Panc1 (cell line): ENCODE data around the gene PPL. TPM values are rescaled to one million over a fixed set of nuclear protein-coding genes. Genes with fewer than 3 reads are reported as not detected.

Experiments
- ATAC-seq: fragments of 200-7000 bp; cut with Tn5 transposase; 2 replicates; pipeline ENCODE4 v1.9.1; 2020; ENCODE audit warnings: mild to moderate bottlenecking, moderate library complexity
- BruUV-seq: library from RNA; stranded (reverse); fragments of 400-500 nt; replicated peaks from 2 replicates; lab custom pipeline; 2021; lab: Mats Ljungman, UMichigan
- CTCF ChIA-PET: fragments of 300-600 bp; sonication (Branson Sonifier 250); formaldehyde crosslinking; loops from one replicate; lab custom pipeline; 2022; ENCODE audit warnings: antibody characterized with exemption; lab: Charles Lee
- POLR2A ChIA-PET: fragments of 300-600 bp; sonication (Branson Sonifier 250); formaldehyde crosslinking; loops from one replicate; lab custom pipeline; 2022; ENCODE audit warnings: antibody characterized with exemption; lab: Charles Lee
- DNase-seq: peaks from one replicate; pipeline ENCODE4 v3.0.0-alpha.2; 2010; ENCODE audit warnings: low read depth, low spot score
- H3K27ac ChIP-seq: 2 replicates; pipeline ENCODE4 v1.5.1; 2011; ENCODE audit warnings: mild to moderate bottlenecking, low read length, inconsistent platforms
- H3K27me3 ChIP-seq: fragments of 200-500 bp; sonication (Bioruptor generic); 2 replicates; pipeline ENCODE4 v1.6.0; 2014; ENCODE audit warnings: low read length, inconsistent platforms; ENCODE audit not compliant: control insufficient read depth, insufficient read depth
- H3K36me3 ChIP-seq: fragments of 200-500 bp; sonication (Bioruptor generic); 2 replicates; pipeline ENCODE4 v1.5.1; 2014; ENCODE audit warnings: inconsistent platforms, mild to moderate bottlenecking, low read length, moderate library complexity; ENCODE audit not compliant: control insufficient read depth, insufficient read depth
- H3K4me1 ChIP-seq: 2 replicates; pipeline ENCODE4 v1.5.1; 2011; ENCODE audit warnings: inconsistent platforms, mild to moderate bottlenecking, low read length, moderate library complexity; ENCODE audit not compliant: control insufficient read depth, insufficient read depth
- H3K4me3 ChIP-seq, 2 experiments: 2 replicates each; pipeline ENCODE4 v1.5.1; 2011 to 2012; ENCODE audit warnings: low read depth in 2 of 2, low read length in 2 of 2, mild to moderate bottlenecking in 2 of 2, inconsistent platforms in 1 of 2, moderate library complexity in 1 of 2
- H3K9me3 ChIP-seq: fragments of 200-500 bp; sonication (Bioruptor generic); 2 replicates; pipeline ENCODE4 v1.5.1; 2014; ENCODE audit warnings: low read depth, mild to moderate bottlenecking, inconsistent platforms, low read length, moderate library complexity; ENCODE audit not compliant: control insufficient read depth, insufficient read depth
- POLR2AphosphoS5 ChIP-seq: IDR thresholded peaks from 2 replicates; pipeline ENCODE4 v1.6.1; 2012; ENCODE audit warnings: mild to moderate bottlenecking, low read depth, low read length, moderate library complexity
- SIN3A ChIP-seq: IDR thresholded peaks from 2 replicates; pipeline ENCODE4 v1.6.1; 2012; ENCODE audit warnings: low read depth, mild to moderate bottlenecking, low read length, moderate library complexity, borderline replicate concordance; ENCODE audit not compliant: insufficient read depth
- TCF7L2 ChIP-seq: IDR thresholded peaks from 2 replicates; pipeline ENCODE4 v1.6.1; 2011; ENCODE audit warnings: mild to moderate bottlenecking, low read depth, low read length, inconsistent platforms
- in situ Hi-C: cut with HindIII; loops from 2 replicates; pipeline ENCODE4 v1.10.0; 2016; ENCODE audit warnings: low sequenced_read_pairs, low pct_unique_long_range_greater_than_20kb
- intact Hi-C: fragments of 100-400 bp; cut with micrococcal nuclease; formaldehyde crosslinking; loops from one replicate; pipeline ENCODE4 v1.10.0; 2022; ENCODE audit not compliant: unreplicated experiment
- total RNA-seq: library from RNA; stranded (reverse); gene quantifications from one replicate; pipeline ENCODE4 v1.2.1, GENCODE V29; 2021; ENCODE audit not compliant: unreplicated experiment
- TF ChIP-seq, protein P1 (sequence below): fragments of 450-650 bp; IDR thresholded peaks from 2 replicates; pipeline ENCODE4 v1.5.1; 2017; ENCODE audit warnings: mild to moderate bottlenecking
- TF ChIP-seq, protein P2 (sequence below), 2 experiments: IDR thresholded peaks; 2 replicates each; pipeline ENCODE4 v1.6.1; 2011 to 2012; ENCODE audit warnings: low read depth in 2 of 2, control low read depth in 1 of 2, low read length in 1 of 2, mild to moderate bottlenecking in 1 of 2, moderate library complexity in 1 of 2; ENCODE audit not compliant: insufficient read depth in 1 of 2

PPL gene
- total RNA-seq, 1 experiment from 2014 or later: 89.4 TPM

DNA sequence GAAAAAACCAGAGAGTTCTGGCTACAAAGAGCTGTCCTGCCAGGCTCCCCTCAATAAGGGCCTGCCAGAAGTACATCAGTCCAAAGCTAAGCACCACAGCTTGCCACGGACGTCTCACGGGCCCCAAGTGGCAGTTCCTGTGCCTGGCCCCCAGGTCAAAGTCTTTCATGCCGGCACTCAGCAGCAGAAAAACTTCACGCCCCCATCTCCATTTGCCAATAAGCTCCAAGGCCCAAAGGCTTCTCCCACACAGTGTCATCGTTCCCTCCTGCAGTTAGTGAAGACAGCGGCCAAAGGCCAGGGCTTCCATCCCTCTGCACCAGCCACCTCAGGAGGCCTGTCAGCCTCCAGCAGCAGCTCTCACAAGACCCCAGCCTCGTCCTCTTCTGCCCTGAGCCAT, 62.3 kb downstream of the PPL start:
- POLR2A ChIA-PET: interaction anchor here (0.7 kb wide), 1 partner anchor 56 kb away, joined by 6 read pairs; no protein-coding TSS in a partner anchor
- H3K27me3 ChIP-seq: no peaks in the 10 kb centered on the region
- intact Hi-C loops: no loop called here

DNA sequence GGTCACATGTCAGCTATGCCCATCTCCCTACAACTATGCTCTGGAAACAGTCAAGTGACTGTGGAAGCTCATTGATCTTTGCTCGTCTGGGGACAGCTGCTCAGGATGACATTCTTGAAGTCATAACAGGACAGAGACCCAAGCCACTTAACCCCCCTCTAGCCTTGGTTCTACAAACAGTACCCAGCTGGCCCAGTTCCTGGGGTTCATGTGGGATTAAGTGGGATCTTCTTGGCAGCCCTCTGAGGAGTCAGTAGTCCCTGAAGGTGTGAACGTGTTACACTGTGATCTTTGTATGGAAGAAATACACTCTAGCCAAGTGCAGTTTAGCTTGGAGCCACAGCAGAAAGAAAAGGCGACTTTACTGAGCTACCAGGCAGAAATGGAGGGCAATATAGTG, 63.9 kb downstream of the PPL start:
- H3K9me3 ChIP-seq: no peaks in the 10 kb centered on the region
- TF ChIP-seq, protein P1, sequence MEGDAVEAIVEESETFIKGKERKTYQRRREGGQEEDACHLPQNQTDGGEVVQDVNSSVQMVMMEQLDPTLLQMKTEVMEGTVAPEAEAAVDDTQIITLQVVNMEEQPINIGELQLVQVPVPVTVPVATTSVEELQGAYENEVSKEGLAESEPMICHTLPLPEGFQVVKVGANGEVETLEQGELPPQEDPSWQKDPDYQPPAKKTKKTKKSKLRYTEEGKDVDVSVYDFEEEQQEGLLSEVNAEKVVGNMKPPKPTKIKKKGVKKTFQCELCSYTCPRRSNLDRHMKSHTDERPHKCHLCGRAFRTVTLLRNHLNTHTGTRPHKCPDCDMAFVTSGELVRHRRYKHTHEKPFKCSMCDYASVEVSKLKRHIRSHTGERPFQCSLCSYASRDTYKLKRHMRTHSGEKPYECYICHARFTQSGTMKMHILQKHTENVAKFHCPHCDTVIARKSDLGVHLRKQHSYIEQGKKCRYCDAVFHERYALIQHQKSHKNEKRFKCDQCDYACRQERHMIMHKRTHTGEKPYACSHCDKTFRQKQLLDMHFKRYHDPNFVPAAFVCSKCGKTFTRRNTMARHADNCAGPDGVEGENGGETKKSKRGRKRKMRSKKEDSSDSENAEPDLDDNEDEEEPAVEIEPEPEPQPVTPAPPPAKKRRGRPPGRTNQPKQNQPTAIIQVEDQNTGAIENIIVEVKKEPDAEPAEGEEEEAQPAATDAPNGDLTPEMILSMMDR: no peak
- TF ChIP-seq, protein P2, sequence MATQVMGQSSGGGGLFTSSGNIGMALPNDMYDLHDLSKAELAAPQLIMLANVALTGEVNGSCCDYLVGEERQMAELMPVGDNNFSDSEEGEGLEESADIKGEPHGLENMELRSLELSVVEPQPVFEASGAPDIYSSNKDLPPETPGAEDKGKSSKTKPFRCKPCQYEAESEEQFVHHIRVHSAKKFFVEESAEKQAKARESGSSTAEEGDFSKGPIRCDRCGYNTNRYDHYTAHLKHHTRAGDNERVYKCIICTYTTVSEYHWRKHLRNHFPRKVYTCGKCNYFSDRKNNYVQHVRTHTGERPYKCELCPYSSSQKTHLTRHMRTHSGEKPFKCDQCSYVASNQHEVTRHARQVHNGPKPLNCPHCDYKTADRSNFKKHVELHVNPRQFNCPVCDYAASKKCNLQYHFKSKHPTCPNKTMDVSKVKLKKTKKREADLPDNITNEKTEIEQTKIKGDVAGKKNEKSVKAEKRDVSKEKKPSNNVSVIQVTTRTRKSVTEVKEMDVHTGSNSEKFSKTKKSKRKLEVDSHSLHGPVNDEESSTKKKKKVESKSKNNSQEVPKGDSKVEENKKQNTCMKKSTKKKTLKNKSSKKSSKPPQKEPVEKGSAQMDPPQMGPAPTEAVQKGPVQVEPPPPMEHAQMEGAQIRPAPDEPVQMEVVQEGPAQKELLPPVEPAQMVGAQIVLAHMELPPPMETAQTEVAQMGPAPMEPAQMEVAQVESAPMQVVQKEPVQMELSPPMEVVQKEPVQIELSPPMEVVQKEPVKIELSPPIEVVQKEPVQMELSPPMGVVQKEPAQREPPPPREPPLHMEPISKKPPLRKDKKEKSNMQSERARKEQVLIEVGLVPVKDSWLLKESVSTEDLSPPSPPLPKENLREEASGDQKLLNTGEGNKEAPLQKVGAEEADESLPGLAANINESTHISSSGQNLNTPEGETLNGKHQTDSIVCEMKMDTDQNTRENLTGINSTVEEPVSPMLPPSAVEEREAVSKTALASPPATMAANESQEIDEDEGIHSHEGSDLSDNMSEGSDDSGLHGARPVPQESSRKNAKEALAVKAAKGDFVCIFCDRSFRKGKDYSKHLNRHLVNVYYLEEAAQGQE (IDR thresholded peaks at IDR 0.05; ENCODE audit: insufficient read depth in 1 of 2, low read depth in 2 of 2, low read length in 1 of 2): no peak
- TF ChIP-seq POLR2AphosphoS5 (no peak), SIN3A (no peak), TCF7L2 (no peak)
- ChIA-PET CTCF (no interaction called here), POLR2A (no interaction called here)
- DNase-seq (no peak), ATAC-seq (no peak)
- peaks cover 26% of the 10 kb centered on the region for H3K36me3 ChIP-seq
- in situ Hi-C loops: no loop called here
- BruUV-seq: no TSS peak
- intact Hi-C loops: no loop called here
- no peaks in the 10 kb centered on the region for H3K27me3 ChIP-seq
- no peaks in the 10 kb centered on the region for H3K4me1 ChIP-seq
- no peak overlapping the region for H3K4me3 ChIP-seq
- H3K27ac ChIP-seq: no peak overlapping the region

More for the DNA sequence above, 62.3 kb downstream of the PPL start:
- DNase-seq (no peak), ATAC-seq (no peak)
- Histone ChIP-seq H3K4me3 (no peak overlapping the region), H3K9me3 (no peaks in the 10 kb centered on the region), H3K4me1 (no peaks in the 10 kb centered on the region), H3K27ac (no peak overlapping the region), H3K36me3 (peaks cover 33% of the 10 kb centered on the region)
- CTCF ChIA-PET: no interaction called here
- TSS peak; percentile 53 for BruUV-seq
- in situ Hi-C loops: no loop called here
- TF ChIP-seq, protein P2 (IDR thresholded peaks at IDR 0.05; ENCODE audit: insufficient read depth in 1 of 2, low read depth in 2 of 2, low read length in 1 of 2): no peak
- no peak for TF ChIP-seq POLR2AphosphoS5
- TF ChIP-seq TCF7L2: no peak
- TF ChIP-seq, protein P1: no peak
- no peak for TF ChIP-seq SIN3A
